NCI-H69 (cell line): ENCODE measurements around the gene CDH4.

Source experiments
- DNase-seq: peaks from one replicate; lab custom pipeline; 2025; lab: John Stamatoyannopoulos, UW

Gene CDH4

GRCh38 chr20:61765871-61766654 lies 514.0 kb downstream of the CDH4 start:
- DNase-seq, result no peak

GRCh38 chr20:61766921-61767610 lies 515.0 kb downstream of the CDH4 start:
- no peak for DNase-seq

- DNase-seq, result no peak
Measured at GRCh38 chr20:61767761-61768494, 515.9 kb downstream of the CDH4 start.

- no peak for DNase-seq
Measured at GRCh38 chr20:61768571-61769285, 516.7 kb downstream of the CDH4 start.

GRCh38 chr20:61769286-61769832 lies 517.3 kb downstream of the CDH4 start:
- DNase-seq, result no peak

GRCh38 chr20:61770113-61770585 lies 518.1 kb downstream of the CDH4 start:
- DNase-seq, result no peak

GRCh38 chr20:61771805-61772350 lies 519.8 kb downstream of the CDH4 start:
- DNase-seq, result no peak

GRCh38 chr20:61772828-61773631 lies 521.0 kb downstream of the CDH4 start:
- no peak for DNase-seq

GRCh38 chr20:61773926-61774587 lies 522.0 kb downstream of the CDH4 start:
- no peak for DNase-seq

- no peak for DNase-seq
Measured at GRCh38 chr20:61775423-61775822, 523.4 kb downstream of the CDH4 start.

GRCh38 chr20:61776491-61777075 lies 524.5 kb downstream of the CDH4 start:
- DNase-seq, result no peak

- DNase-seq, result no peak
Measured at GRCh38 chr20:61777773-61778494, 525.9 kb downstream of the CDH4 start.

- DNase-seq, result no peak
Measured at GRCh38 chr20:61778495-61778863, 526.4 kb downstream of the CDH4 start.

- DNase-seq, result no peak
Measured at GRCh38 chr20:61779176-61779965, 527.3 kb downstream of the CDH4 start.

- no peak for DNase-seq
Measured at GRCh38 chr20:61780066-61780465, 528.0 kb downstream of the CDH4 start.

- DNase-seq, result no peak
Measured at GRCh38 chr20:61784801-61785566, 532.9 kb downstream of the CDH4 start.

- no peak for DNase-seq
Measured at GRCh38 chr20:61785567-61785816, 533.4 kb downstream of the CDH4 start.

- no peak for DNase-seq
Measured at GRCh38 chr20:61786230-61786629, 534.2 kb downstream of the CDH4 start.
